Right ventricle myocardium superior (tissue), 1 donor: ENCODE measurements around the gene MMEL1. TPM values are rescaled to one million over a fixed set of nuclear protein-coding genes. Genes with fewer than 3 reads are reported as not detected.
"Not testable (repeated sequence)": the region's sequence is repeated elsewhere in the genome, so short reads cannot be mapped to it uniquely, and the experiment has no call there.

Source experiments
- ATAC-seq: fragments of 200-7000 bp; cut with Tn5 transposase; one replicate; pipeline ENCODE4 v1.9.1; 2020; ENCODE audit warnings: mild to moderate bottlenecking; ENCODE audit not compliant: poor library complexity
- DNase-seq: peaks from one replicate; pipeline ENCODE4 v3.0.0-alpha.2; 2020
- intact Hi-C: fragments of 100-400 bp; cut with DNase I; formaldehyde crosslinking; loops from one replicate; pipeline ENCODE4 v1.11.2; 2022
- long read RNA-seq: library from polyadenylated mRNA; unstranded; transcript quantifications from one replicate; pipeline ENCODE4 v2.0.0, GENCODE V29; 2021
- total RNA-seq: library from RNA; stranded (reverse); fragmentation: NEBNext Ultra II Directional; extraction: Animal tissue kit (Norgen Biotek cat#: 25700); gene quantifications from one replicate; pipeline ENCODE4 v1.2.1, GENCODE V29; 2021
- donor health status: DM: no; HTN: yes; CAD: no; lungs with severe emphysema.

MMEL1 gene
- total RNA-seq = 0.48 TPM
- long read RNA-seq = 0 reads

GRCh38 chr1:2632561-2633361 is at the start of gene MMEL1:
Gene MMEL1 (minus strand): TSS chr1:2633016. CDS start chr1:2629484, 3,532 bp downstream.
- no peak for ATAC-seq
- no peak for DNase-seq
- intact Hi-C loops = no loop called here

- ATAC-seq, DNase-seq, intact Hi-C loops: not testable (repeated sequence)
Observed at GRCh38 chr1:2676726-2677125, 43.9 kb upstream of the MMEL1 start.

- ATAC-seq, intact Hi-C loops: not testable (repeated sequence)
Observed at GRCh38 chr1:2671656-2672055, 38.8 kb upstream of the MMEL1 start.

GRCh38 chr1:2659806-2660205 is 27.0 kb upstream of the MMEL1 start:
- intact Hi-C loops, ATAC-seq: not testable (repeated sequence)
- DNase-seq = peak; percentile 60

More at GRCh38 chr1:2671656-2672055, 38.8 kb upstream of the MMEL1 start:
- peak; percentile 47 for DNase-seq

GRCh38 chr1:2657909-2658308 is 25.1 kb upstream of the MMEL1 start:
- not testable (repeated sequence) for DNase-seq, ATAC-seq

GRCh38 chr1:2657124-2657523 is 24.3 kb upstream of the MMEL1 start:
- intact Hi-C loops, ATAC-seq: not testable (repeated sequence)
- peak; percentile 69 for DNase-seq

More at GRCh38 chr1:2657909-2658308, 25.1 kb upstream of the MMEL1 start:
- intact Hi-C loops = not testable (repeated sequence)

GRCh38 chr1:2655598-2656434 is 23.0 kb upstream of the MMEL1 start:
- intact Hi-C loops, ATAC-seq: not testable (repeated sequence)
- DNase-seq = peak; percentile 53

GRCh38 chr1:2654443-2654948 is 21.7 kb upstream of the MMEL1 start:
- peak; percentile 49 for DNase-seq
- intact Hi-C loops = not testable (repeated sequence)
- ATAC-seq = peak; percentile 34

GRCh38 chr1:2653741-2654442 is 21.1 kb upstream of the MMEL1 start:
- intact Hi-C loops, ATAC-seq: not testable (repeated sequence)
- DNase-seq = peak; percentile 75

GRCh38 chr1:2652926-2653571 is 20.2 kb upstream of the MMEL1 start:
- DNase-seq = peak; percentile 63
- intact Hi-C loops, ATAC-seq: not testable (repeated sequence)

- ATAC-seq = not testable (repeated sequence)
Observed at GRCh38 chr1:2652152-2652925, 19.5 kb upstream of the MMEL1 start.

GRCh38 chr1:2650967-2651645 is 18.3 kb upstream of the MMEL1 start:
- ATAC-seq (no peak), DNase-seq (peak; percentile 9)
- intact Hi-C loops = no loop called here

More at GRCh38 chr1:2652152-2652925, 19.5 kb upstream of the MMEL1 start:
- peak; percentile 51 for DNase-seq
- intact Hi-C loops = not testable (repeated sequence)

GRCh38 chr1:2646837-2647236 is 14.0 kb upstream of the MMEL1 start:
- DNase-seq (no peak), ATAC-seq (no peak)
- intact Hi-C loops = no loop called here

- DNase-seq (no peak), ATAC-seq (no peak)
- intact Hi-C loops = no loop called here
Observed at GRCh38 chr1:2645776-2646175, 13.0 kb upstream of the MMEL1 start.

GRCh38 chr1:2645143-2645542 is 12.3 kb upstream of the MMEL1 start:
- intact Hi-C loops = no loop called here
- ATAC-seq (no peak), DNase-seq (no peak)

GRCh38 chr1:2644591-2645101 is 11.8 kb upstream of the MMEL1 start:
- intact Hi-C loops = no loop called here
- DNase-seq (no peak), ATAC-seq (no peak)

- peak; percentile 33 for DNase-seq
- no peak for ATAC-seq
- intact Hi-C loops = no loop called here
Observed at GRCh38 chr1:2644171-2644570, 11.4 kb upstream of the MMEL1 start.
